ENCODE results near the gene PAXX.

PAXX gene

DNA sequence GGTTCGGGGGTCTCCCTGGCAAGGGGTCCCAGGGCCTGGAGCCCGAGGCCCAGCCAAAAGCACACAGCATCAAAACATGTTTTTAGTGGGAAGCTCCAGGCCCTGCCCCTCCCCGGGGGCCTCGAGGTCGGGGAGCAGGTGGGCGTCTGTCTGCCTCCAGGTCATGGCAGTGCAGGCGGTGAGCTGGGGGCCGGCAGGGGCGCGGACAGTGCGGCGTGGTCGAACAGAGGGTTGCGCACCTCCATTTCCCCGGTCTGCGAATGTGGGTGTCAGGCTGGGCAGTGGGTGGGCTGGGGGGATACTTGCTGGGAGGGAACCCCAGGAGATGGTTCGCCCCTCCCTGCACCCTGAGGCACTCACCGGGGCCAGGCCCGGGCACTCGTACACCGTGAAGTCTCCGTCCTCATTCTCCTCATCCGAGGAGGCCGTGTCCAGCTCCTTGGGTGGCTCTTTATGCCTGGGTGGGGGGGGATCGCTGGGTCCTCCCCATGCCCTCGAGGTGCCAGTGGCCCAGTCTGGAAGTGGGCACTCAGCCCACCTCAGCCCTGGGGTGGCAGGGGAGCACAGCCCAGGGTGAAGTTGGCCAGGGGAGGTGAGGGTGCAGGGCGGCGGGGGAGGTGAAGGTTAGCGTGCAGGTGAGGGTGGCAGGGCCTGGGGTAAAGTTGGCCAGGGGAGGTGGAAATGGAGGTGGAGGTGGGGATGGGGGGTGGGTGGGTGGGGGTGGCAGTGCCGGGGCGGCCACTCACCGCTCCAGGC lies 47.6 kb downstream of the PAXX start:
- Histone ChIP-seq H4K5ac (ENCODE audit: low read length) (no peak overlapping the region), H2AK5ac (ENCODE audit: low read length) (no peak overlapping the region), H3K4me1 (ENCODE audit: control insufficient read depth, low read depth, low read length) (no peaks in the 10 kb centered on the region), H3K4me2 (ENCODE audit: low read length) (no peak overlapping the region), H3K4ac (ENCODE audit: low read depth, low read length) (no peak overlapping the region), H3K23ac (ENCODE audit: low read length) (no peak overlapping the region), H2BK5ac (ENCODE audit: low read length) (no peak overlapping the region), H3K4me3 (ENCODE audit: low read length) (no peak overlapping the region), H3K79me2 (ENCODE audit: control insufficient read depth, insufficient read depth, low read length) (no peaks in the 10 kb centered on the region), H2BK15ac (replicated peaks; ENCODE audit: low read depth) (no peak overlapping the region), H3K18ac (ENCODE audit: low read length) (no peak overlapping the region), H3K36me3 (ENCODE audit: control insufficient read depth, insufficient read depth, low read length) (no peaks in the 10 kb centered on the region), H3K9ac (ENCODE audit: low read length) (no peak overlapping the region), H3K79me1 (ENCODE audit: low read length) (no peaks in the 10 kb centered on the region), H2BK120ac (ENCODE audit: low read depth, low read length) (no peak overlapping the region), H3K27ac (ENCODE audit: low read depth, low read length) (no peak overlapping the region), H3K56ac (ENCODE audit: low read length) (no peak overlapping the region), H3K27me3 (ENCODE audit: insufficient read depth, low read length, poor library complexity) (peaks cover 3% of the 10 kb centered on the region), H4K8ac (ENCODE audit: low read depth, low read length) (no peak overlapping the region)
- no CpG with 5 or more reads among the region's 32 CpGs for WGBS (ENCODE audit: extremely low coverage, insufficient coverage, low lambda C conversion rate)
- DNase-seq, result no peak

GRCh38 chr9:137040568-137040967 lies 48.3 kb downstream of the PAXX start:
- Histone ChIP-seq H3K18ac (ENCODE audit: low read length) (no peak overlapping the region), H2BK5ac (ENCODE audit: low read length) (no peak overlapping the region), H3K4ac (ENCODE audit: low read depth, low read length) (no peak overlapping the region), H4K5ac (ENCODE audit: low read length) (no peak overlapping the region), H2BK120ac (ENCODE audit: low read depth, low read length) (no peak overlapping the region), H3K9ac (ENCODE audit: low read length) (no peak overlapping the region), H3K27ac (ENCODE audit: low read depth, low read length) (no peak overlapping the region), H2AK5ac (ENCODE audit: low read length) (no peak overlapping the region), H3K36me3 (ENCODE audit: control insufficient read depth, insufficient read depth, low read length) (no peaks in the 10 kb centered on the region), H3K4me3 (ENCODE audit: low read length) (no peak overlapping the region), H3K56ac (ENCODE audit: low read length) (no peak overlapping the region), H3K27me3 (ENCODE audit: insufficient read depth, low read length, poor library complexity) (peaks cover 7% of the 10 kb centered on the region), H4K8ac (ENCODE audit: low read depth, low read length) (no peak overlapping the region), H3K23ac (ENCODE audit: low read length) (no peak overlapping the region), H3K4me1 (ENCODE audit: control insufficient read depth, low read depth, low read length) (no peaks in the 10 kb centered on the region), H3K79me1 (ENCODE audit: low read length) (no peaks in the 10 kb centered on the region), H3K79me2 (ENCODE audit: control insufficient read depth, insufficient read depth, low read length) (no peaks in the 10 kb centered on the region), H3K4me2 (ENCODE audit: low read length) (no peak overlapping the region), H2BK15ac (replicated peaks; ENCODE audit: low read depth) (no peak overlapping the region)
- WGBS (ENCODE audit: extremely low coverage, insufficient coverage, low lambda C conversion rate), result no CpG with 5 or more reads among the region's 23 CpGs
- no peak for DNase-seq

DNA sequence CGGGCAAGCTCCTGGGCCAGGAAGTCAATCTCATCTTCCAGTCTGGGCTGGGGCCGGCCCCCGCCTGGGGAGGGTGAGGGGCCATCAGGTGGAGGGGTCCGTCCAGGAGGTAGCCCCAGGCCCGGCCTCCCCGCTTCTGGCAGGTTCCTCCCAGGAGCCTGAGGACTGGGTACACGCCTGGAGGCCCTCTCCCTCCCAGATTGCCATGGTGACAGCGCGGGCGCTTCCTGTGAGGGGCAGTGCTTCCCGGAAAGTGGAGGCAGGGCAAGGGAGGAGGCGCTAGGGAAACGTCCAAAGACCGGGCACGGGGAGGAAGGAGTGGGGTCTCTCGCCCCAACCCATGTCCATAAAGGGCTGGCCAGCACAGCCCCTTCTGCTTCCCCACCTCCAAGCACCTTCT lies 48.9 kb downstream of the PAXX start:
- no peak for DNase-seq
- H3K4me1 ChIP-seq (ENCODE audit: control insufficient read depth, low read depth, low read length), result no peaks in the 10 kb centered on the region
- no peak overlapping the region for H4K5ac ChIP-seq (ENCODE audit: low read length)
- no peak overlapping the region for H3K23ac ChIP-seq (ENCODE audit: low read length)
- H3K79me2 ChIP-seq (ENCODE audit: control insufficient read depth, insufficient read depth, low read length), result no peaks in the 10 kb centered on the region
- no peak overlapping the region for H3K4ac ChIP-seq (ENCODE audit: low read depth, low read length)
- H3K9ac ChIP-seq (ENCODE audit: low read length), result no peak overlapping the region
- no peak overlapping the region for H2BK5ac ChIP-seq (ENCODE audit: low read length)
- no peak overlapping the region for H3K4me2 ChIP-seq (ENCODE audit: low read length)
- H3K4me3 ChIP-seq (ENCODE audit: low read length), result no peak overlapping the region
- no peaks in the 10 kb centered on the region for H3K79me1 ChIP-seq (ENCODE audit: low read length)
- no peaks in the 10 kb centered on the region for H3K36me3 ChIP-seq (ENCODE audit: control insufficient read depth, insufficient read depth, low read length)
- no peak overlapping the region for H3K27ac ChIP-seq (ENCODE audit: low read depth, low read length)
- peaks cover 7% of the 10 kb centered on the region for H3K27me3 ChIP-seq (ENCODE audit: insufficient read depth, low read length, poor library complexity)
- H2AK5ac ChIP-seq (ENCODE audit: low read length), result no peak overlapping the region
- no peak overlapping the region for H3K56ac ChIP-seq (ENCODE audit: low read length)
- no peak overlapping the region for H2BK15ac ChIP-seq (replicated peaks; ENCODE audit: low read depth)
- H2BK120ac ChIP-seq (ENCODE audit: low read depth, low read length), result no peak overlapping the region
- H3K18ac ChIP-seq (ENCODE audit: low read length), result no peak overlapping the region
- no peak overlapping the region for H4K8ac ChIP-seq (ENCODE audit: low read depth, low read length)
- no CpG with 5 or more reads among the region's 16 CpGs for WGBS (ENCODE audit: extremely low coverage, insufficient coverage, low lambda C conversion rate)

- Histone ChIP-seq H3K27ac (ENCODE audit: low read depth, low read length) (no peak overlapping the region), H3K9ac (ENCODE audit: low read length) (no peak overlapping the region), H4K8ac (ENCODE audit: low read depth, low read length) (no peak overlapping the region), H3K56ac (ENCODE audit: low read length) (no peak overlapping the region), H3K79me1 (ENCODE audit: low read length) (no peaks in the 10 kb centered on the region), H3K4me2 (ENCODE audit: low read length) (no peak overlapping the region), H3K4me3 (ENCODE audit: low read length) (no peak overlapping the region), H3K27me3 (ENCODE audit: insufficient read depth, low read length, poor library complexity) (peaks cover 7% of the 10 kb centered on the region), H2BK120ac (ENCODE audit: low read depth, low read length) (no peak overlapping the region), H3K23ac (ENCODE audit: low read length) (no peak overlapping the region), H2BK5ac (ENCODE audit: low read length) (no peak overlapping the region), H3K4ac (ENCODE audit: low read depth, low read length) (no peak overlapping the region), H2BK15ac (replicated peaks; ENCODE audit: low read depth) (no peak overlapping the region), H3K36me3 (ENCODE audit: control insufficient read depth, insufficient read depth, low read length) (no peaks in the 10 kb centered on the region), H4K5ac (ENCODE audit: low read length) (no peak overlapping the region), H2AK5ac (ENCODE audit: low read length) (no peak overlapping the region), H3K79me2 (ENCODE audit: control insufficient read depth, insufficient read depth, low read length) (no peaks in the 10 kb centered on the region), H3K18ac (ENCODE audit: low read length) (no peak overlapping the region), H3K4me1 (ENCODE audit: control insufficient read depth, low read depth, low read length) (no peaks in the 10 kb centered on the region)
- no CpG with 5 or more reads among the region's 36 CpGs for WGBS (ENCODE audit: extremely low coverage, insufficient coverage, low lambda C conversion rate)
- no peak for DNase-seq
Observed at GRCh38 chr9:137042751-137043727, 50.8 kb downstream of the PAXX start.
